HL-60 (cell line): ENCODE measurements around the gene TM4SF1.

Experiments used
- DNase-seq, 2 experiments: peaks; one replicate each; pipeline ENCODE4 v3.0.0-alpha.2; 2010 to 2020; ENCODE audit warnings: low read depth in 1 of 2, low spot score in 1 of 2
- H3K27ac ChIP-seq: fragments of 250-450 bp; sonication (Bioruptor Pico); replicated peaks from 2 replicates; pipeline ENCODE4 v1.5.1; 2020; ENCODE audit warnings: mild to moderate bottlenecking, moderate library complexity
- H3K27me3 ChIP-seq: fragments of 250-450 bp; sonication (Bioruptor Pico); 2 replicates; pipeline ENCODE4 v1.5.1; 2021; ENCODE audit warnings: mild to moderate bottlenecking, moderate library complexity; ENCODE audit not compliant: insufficient read depth, poor library complexity, severe bottlenecking
- H3K4me3 ChIP-seq: replicated peaks from 2 replicates; pipeline ENCODE4 v1.5.1; 2011; ENCODE audit warnings: mild to moderate bottlenecking, control low read depth, low read length; ENCODE audit not compliant: insufficient read depth
- GABPA ChIP-seq: IDR thresholded peaks from 2 replicates; pipeline ENCODE4 v1.6.1; 2012; ENCODE audit warnings: low read depth
- POLR2AphosphoS5 ChIP-seq: IDR thresholded peaks from 2 replicates; pipeline ENCODE4 v1.6.1; 2012; ENCODE audit warnings: low read depth
- REST ChIP-seq: IDR thresholded peaks from 2 replicates; pipeline ENCODE4 v1.6.1; 2012; ENCODE audit warnings: low read depth; ENCODE audit not compliant: insufficient replicate concordance
- SPI1 ChIP-seq: IDR thresholded peaks from 2 replicates; pipeline ENCODE4 v1.6.1; 2012; ENCODE audit warnings: low read depth, mild to moderate bottlenecking, borderline replicate concordance
- TF ChIP-seq, protein P1 (sequence below): IDR thresholded peaks from one replicate; pipeline ENCODE4 v1.5.1; 2011; ENCODE audit warnings: low read length, control low read depth, inconsistent platforms; ENCODE audit not compliant: insufficient read depth

TM4SF1 gene

DNA sequence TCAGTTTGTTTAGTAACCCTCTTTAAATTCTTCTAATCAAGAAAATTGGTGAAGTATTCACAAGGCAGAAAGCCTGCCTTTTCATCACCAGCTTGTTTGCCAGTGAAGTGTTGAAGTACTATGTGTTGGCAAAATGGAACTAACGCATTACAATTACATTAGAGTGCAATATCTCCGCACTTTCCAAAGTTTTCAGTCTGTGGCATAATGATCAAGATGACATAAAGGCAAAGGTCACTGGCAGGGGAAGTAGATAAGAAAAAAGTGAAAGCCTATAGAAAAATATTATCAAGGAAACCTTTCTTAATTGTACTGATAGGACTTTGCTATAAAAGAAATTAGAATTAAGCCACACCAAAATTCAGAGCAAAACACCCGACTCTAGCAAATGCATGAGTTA, 25.0 kb upstream of the TM4SF1 start:
- no peak overlapping the region for H3K27ac ChIP-seq
- TF ChIP-seq SPI1 (no peak), GABPA (no peak), REST (no peak), POLR2AphosphoS5 (no peak)
- TF ChIP-seq, protein P1, sequence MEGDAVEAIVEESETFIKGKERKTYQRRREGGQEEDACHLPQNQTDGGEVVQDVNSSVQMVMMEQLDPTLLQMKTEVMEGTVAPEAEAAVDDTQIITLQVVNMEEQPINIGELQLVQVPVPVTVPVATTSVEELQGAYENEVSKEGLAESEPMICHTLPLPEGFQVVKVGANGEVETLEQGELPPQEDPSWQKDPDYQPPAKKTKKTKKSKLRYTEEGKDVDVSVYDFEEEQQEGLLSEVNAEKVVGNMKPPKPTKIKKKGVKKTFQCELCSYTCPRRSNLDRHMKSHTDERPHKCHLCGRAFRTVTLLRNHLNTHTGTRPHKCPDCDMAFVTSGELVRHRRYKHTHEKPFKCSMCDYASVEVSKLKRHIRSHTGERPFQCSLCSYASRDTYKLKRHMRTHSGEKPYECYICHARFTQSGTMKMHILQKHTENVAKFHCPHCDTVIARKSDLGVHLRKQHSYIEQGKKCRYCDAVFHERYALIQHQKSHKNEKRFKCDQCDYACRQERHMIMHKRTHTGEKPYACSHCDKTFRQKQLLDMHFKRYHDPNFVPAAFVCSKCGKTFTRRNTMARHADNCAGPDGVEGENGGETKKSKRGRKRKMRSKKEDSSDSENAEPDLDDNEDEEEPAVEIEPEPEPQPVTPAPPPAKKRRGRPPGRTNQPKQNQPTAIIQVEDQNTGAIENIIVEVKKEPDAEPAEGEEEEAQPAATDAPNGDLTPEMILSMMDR: no peak
- no peaks in the 10 kb centered on the region for H3K27me3 ChIP-seq
- DNase-seq: no peak
- no peak overlapping the region for H3K4me3 ChIP-seq

GRCh38 chr3:149401926-149402310, 24.5 kb upstream of the TM4SF1 start:
- Histone ChIP-seq H3K4me3 (no peak overlapping the region), H3K27me3 (no peaks in the 10 kb centered on the region), H3K27ac (no peak overlapping the region)
- no peak for DNase-seq
- TF ChIP-seq POLR2AphosphoS5 (no peak), REST (no peak), GABPA (no peak), SPI1 (no peak)
- TF ChIP-seq, protein P1: no peak

DNA sequence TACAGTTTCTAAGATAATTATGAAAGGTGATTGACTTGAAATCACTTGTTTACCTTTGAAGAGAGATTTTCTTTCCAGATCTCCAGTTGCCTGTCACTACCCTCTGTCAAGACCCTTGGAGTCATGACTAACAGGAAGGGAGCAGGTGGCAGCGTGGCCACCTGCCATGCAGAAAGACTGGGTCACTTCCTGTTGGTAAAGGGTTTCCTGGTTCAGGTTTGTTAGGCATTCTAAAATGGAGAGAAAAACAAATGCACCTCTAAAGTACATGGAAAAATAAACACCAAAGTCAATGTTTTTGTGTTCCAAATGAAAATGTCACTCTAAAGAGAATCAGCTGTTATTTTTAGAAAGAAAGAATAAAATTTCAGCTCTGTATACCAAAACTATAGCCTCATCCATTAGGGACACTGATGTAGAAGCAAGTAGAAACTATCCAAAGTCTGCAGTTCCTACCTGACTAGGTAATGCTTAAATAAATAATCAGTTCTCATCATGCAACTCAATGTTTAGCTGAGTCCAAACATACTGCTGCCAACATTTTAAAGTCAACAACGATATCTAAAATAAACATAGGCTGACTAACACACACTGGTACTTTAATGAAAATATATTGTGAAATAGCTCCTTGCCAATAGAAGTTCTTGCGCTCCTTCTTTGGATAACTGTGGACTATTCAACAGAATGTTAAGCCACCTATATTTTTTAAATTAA, 23.9 kb upstream of the TM4SF1 start:
- TF ChIP-seq GABPA (no peak), SPI1 (no peak), POLR2AphosphoS5 (no peak), REST (no peak)
- TF ChIP-seq, protein P1: no peak
- no peak for DNase-seq

More for the DNA sequence above, 23.9 kb upstream of the TM4SF1 start:
- Histone ChIP-seq H3K27me3 (no peaks in the 10 kb centered on the region), H3K27ac (no peak overlapping the region), H3K4me3 (no peak overlapping the region)
